ENCODE data around the gene BTD.

The BTD gene

GRCh38 chr3:15665510-15666150, 64.1 kb downstream of the BTD start:
- no peak for DNase-seq (ENCODE audit: low read depth in 3 of 3)

GRCh38 chr3:15666277-15666676, 64.7 kb downstream of the BTD start:
- no peak for DNase-seq (ENCODE audit: low read depth in 3 of 3)

- no peak for DNase-seq (ENCODE audit: low read depth in 3 of 3)
These were observed 65.9 kb downstream of the BTD start for GRCh38 chr3:15667484-15667883.

DNA sequence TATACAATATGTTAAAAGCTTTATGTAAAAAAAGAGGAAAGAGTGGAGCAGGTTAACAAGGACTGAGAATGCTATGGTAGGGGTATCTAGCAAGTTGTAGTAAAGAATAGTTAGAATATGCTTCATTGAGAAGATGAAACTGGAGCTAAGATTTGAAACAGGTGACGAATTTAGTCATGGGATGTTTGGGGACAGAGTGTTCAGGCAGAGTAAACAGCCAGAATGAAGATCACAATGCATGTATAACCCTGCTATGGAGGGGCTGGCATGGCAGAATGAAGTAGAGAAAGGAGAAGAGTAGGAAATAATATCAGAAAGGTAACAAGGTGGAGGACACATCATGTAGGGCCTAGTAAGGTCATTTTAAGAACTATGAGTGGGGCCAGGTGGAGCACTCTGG, 72.0 kb downstream of the BTD start:
- DNase-seq (ENCODE audit: low read depth in 3 of 3), result no peak

GRCh38 chr3:15676259-15676658, 74.7 kb downstream of the BTD start:
- DNase-seq (ENCODE audit: low read depth in 3 of 3), result no peak

- DNase-seq (ENCODE audit: low read depth in 3 of 3), result no peak
These were observed 77.8 kb downstream of the BTD start for GRCh38 chr3:15679306-15679705.

DNA sequence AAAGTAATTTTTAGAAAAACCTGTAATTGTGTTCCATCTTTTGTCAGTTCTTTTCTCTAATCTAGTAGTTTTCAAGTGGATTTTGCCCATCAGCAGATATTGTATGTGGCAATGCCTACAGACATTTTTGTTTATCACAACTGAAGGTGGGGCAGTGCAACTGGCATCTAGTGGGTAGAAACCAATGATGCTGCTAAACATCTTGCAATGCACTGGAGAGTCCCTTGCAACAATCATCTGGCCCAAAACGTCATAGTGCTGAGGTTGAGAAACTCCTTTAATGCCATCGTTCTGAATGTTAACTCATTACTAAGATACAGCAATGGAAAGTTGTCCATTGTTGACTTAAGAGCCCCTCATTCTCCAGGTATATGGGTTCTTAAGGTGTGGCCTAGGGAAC, 80.1 kb downstream of the BTD start:
- DNase-seq (ENCODE audit: low read depth in 3 of 3), result no peak

GRCh38 chr3:15682561-15683185, 81.1 kb downstream of the BTD start:
- no peak for DNase-seq (ENCODE audit: low read depth in 3 of 3)

DNA sequence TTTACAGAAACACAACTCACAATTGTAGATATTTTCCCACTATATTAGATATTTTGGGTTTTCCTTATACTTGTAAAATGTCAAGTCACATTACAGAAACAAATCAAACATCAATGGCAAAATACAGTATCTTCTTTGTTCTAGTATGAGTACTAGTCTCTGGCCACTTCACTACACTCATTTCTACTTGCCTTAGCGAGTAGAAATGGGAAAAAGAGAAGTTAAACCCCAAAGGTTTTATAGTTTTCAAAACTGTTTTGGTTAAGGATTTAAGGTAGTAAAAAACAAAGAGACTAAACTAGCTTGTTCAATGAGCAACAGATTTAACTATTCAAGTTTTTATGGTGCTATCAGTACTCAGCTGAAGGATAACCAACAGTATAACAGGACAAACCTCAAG, 81.7 kb downstream of the BTD start:
- DNase-seq (ENCODE audit: low read depth in 3 of 3), result no peak

DNA sequence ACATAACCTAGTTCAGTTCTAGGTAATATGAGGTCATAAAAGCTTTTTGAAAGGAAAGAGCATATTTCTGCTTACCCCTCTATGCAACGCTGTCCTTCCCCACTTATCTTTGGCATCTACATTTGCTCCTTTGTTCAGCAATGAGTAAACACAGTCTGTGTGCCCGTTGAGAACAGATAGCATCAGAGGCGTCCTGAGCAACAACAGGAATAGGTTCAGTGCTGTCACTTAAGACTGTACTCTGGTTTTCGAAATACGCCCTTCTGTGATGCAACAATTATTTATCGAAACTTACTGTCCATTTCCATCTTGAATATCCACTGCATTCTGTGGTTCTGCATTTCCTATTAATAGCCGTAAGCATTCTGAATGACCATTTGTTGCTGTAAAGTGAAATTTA, 84.4 kb downstream of the BTD start:
- DNase-seq (ENCODE audit: low read depth in 3 of 3), result no peak

GRCh38 chr3:15690230-15690629, 88.7 kb downstream of the BTD start:
- DNase-seq (ENCODE audit: low read depth in 3 of 3), result no peak

- DNase-seq (ENCODE audit: low read depth in 3 of 3), result no peak
These were observed 89.2 kb downstream of the BTD start for GRCh38 chr3:15690748-15691147.

DNA sequence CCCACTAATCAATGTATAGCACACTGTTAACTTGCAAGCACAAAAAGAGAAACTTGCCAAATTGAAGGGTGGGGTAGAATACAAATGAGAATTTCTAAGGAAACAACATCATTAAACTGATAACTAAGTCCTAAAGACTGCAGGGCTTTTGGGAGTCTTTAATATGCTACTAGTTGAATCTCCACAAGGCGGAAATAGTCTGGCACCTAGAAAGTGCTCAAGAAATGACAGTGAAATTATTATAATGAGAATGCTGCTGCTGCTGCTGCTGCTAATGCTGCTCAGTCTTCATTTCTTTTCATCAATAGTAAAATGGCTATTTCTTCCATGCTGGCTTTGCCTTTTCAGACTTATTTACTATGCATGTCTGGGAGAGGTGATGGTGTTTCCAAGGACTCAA, 91.8 kb downstream of the BTD start:
- no peak for DNase-seq (ENCODE audit: low read depth in 3 of 3)

- DNase-seq (ENCODE audit: low read depth in 3 of 3), result no peak
These were observed 93.1 kb downstream of the BTD start for GRCh38 chr3:15694628-15695027.
